ENCODE data around the gene MB21D2.

- TF ChIP-seq POLR2A (IDR thresholded peaks at IDR 0.05; ENCODE audit: borderline replicate concordance, extremely low read depth, insufficient read depth, insufficient read length): no peak
- no peak for TF ChIP-seq EZH2 (IDR thresholded peaks at IDR 0.05)
- TF ChIP-seq, protein P1, sequence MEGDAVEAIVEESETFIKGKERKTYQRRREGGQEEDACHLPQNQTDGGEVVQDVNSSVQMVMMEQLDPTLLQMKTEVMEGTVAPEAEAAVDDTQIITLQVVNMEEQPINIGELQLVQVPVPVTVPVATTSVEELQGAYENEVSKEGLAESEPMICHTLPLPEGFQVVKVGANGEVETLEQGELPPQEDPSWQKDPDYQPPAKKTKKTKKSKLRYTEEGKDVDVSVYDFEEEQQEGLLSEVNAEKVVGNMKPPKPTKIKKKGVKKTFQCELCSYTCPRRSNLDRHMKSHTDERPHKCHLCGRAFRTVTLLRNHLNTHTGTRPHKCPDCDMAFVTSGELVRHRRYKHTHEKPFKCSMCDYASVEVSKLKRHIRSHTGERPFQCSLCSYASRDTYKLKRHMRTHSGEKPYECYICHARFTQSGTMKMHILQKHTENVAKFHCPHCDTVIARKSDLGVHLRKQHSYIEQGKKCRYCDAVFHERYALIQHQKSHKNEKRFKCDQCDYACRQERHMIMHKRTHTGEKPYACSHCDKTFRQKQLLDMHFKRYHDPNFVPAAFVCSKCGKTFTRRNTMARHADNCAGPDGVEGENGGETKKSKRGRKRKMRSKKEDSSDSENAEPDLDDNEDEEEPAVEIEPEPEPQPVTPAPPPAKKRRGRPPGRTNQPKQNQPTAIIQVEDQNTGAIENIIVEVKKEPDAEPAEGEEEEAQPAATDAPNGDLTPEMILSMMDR (IDR thresholded peaks at IDR 0.05 in 2 of 3, conservative IDR thresholded peaks at IDR 0.05 in 1 of 3; ENCODE audit: borderline replicate concordance in 1 of 3, insufficient read depth in 1 of 3, low read depth in 2 of 3, low read length in 2 of 3): no peak
- no peak for TF ChIP-seq ATF3 (IDR thresholded peaks at IDR 0.05)
- no peak for TF ChIP-seq YY1 (IDR thresholded peaks at IDR 0.05; ENCODE audit: extremely low read depth, insufficient replicate concordance, low read depth, low read length)
- TF ChIP-seq SRF (IDR thresholded peaks at IDR 0.05; ENCODE audit: low read depth): no peak
- TF ChIP-seq ZNF274 (IDR thresholded peaks at IDR 0.05; ENCODE audit: low read depth, low read length): no peak
- no peak for TF ChIP-seq RAD21 (IDR thresholded peaks at IDR 0.05; ENCODE audit: low read depth)
- no peak for TF ChIP-seq POLR2AphosphoS5 (IDR thresholded peaks at IDR 0.05; ENCODE audit: low read depth, low read length)
- TF ChIP-seq EGR1 (IDR thresholded peaks at IDR 0.05; ENCODE audit: low read depth): no peak
- no peak for TF ChIP-seq REST (IDR thresholded peaks at IDR 0.05; ENCODE audit: low read depth)
- TF ChIP-seq SIN3A (IDR thresholded peaks at IDR 0.05; ENCODE audit: low read depth): no peak
- no peak for TF ChIP-seq JUND (IDR thresholded peaks at IDR 0.05)
Measured at GRCh38 chr3:192827863-192828594, 89.6 kb downstream of the MB21D2 start.

All from HCT116 (cell line).